AG08395 (cell line): ENCODE results near the gene PCDH9.

Experiments used
- DNase-seq: peaks from one replicate; pipeline ENCODE4 v3.0.0; 2012; ENCODE audit warnings: mixed read lengths, low spot score

The PCDH9 gene

DNA sequence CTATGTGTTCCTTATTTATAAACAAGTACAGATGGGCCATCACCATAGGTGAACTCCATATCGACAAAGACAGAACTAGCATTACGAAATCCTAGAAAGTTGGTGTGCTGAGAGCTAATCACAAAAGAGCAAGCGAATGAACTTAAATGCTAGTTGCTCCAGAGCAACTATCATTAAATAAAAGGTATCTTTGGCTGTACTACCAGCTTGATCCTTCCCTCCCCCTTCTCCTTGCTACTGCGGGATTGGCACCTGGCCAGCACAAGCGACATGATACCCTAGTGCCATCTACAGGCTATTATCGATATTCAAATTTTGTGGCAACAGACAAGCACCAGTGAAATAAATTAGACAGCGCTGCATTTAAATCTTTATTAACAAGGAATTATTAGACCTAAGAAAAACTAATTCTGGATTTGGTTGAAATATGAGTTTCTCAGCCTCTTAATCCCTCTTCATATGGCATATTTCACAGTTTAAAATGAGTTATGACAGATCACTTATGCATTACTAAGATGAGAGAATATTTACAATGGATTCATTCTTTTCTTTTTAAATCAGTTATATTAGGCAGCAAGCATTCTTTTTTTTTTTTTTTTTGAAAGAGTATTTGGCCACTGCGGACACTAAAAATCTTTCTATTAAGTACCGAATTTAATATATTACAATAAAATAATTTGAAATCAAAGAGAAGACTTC, 5.8 kb downstream of the PCDH9 start:
- DNase-seq: peak; percentile 62

DNA sequence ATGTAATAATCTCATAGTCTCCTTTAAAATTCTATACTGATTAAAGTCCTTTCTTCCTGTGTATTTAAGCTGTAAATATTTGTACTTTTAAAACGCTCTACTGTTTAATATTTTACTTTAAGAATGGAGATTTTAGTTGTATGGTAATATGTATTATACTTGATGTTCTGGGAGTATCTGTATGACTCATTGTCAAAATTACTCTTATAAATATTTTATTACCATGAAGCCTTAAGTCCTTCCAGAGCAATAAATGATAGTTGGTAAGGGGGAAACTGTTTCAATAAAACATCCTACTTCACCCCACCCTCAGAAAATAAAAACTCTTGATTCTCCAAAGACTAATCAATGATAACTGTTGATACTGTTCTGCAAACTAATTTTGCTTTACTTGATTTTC, 6.4 kb downstream of the PCDH9 start:
- no peak for DNase-seq

DNA sequence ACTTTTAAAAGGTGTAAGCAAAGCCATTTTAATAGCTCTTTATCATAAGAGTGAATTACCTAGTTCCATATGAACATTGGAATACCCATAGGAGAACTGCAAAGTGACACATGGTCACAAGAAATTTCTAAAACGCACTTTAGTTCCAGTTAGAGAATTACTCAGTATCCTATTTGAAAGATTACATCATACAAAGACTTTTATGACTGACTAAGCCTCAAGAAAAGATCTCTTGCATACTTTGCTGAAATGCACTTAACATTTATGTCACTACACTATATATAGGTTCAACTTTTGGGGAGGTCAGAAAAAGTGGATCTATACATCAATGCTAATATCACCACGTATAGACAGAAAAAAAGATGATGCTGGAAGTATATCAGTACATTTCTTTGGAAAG, 7.1 kb downstream of the PCDH9 start:
- no peak for DNase-seq

DNA sequence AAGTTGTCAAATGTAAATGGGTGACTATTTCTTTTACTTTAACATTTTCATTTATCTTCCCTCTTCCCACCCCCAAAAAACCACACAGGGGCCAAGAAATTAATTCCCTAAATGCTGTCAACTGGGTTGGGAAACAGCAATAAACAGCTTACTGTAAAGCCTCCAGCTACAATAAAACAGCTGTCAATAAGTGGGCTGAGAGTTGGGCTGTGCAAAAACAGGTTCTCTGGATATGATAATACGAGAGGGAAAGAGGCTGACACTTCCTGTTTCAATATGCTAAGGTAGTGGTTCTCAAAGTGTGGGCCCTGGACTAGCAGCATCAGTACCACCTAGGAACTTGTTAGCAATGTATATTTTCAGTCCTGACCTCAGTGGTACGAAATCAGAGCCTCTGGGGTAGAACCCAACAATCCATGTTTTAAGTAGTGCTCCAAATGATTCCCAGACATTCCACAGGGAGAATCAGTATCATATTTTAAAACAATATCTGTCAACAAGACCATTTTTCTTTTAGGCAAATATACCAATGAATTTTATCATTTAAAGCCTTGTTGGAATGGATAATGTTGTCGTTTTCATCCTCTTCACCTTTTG, 8.4 kb downstream of the PCDH9 start:
- DNase-seq: no peak

DNA sequence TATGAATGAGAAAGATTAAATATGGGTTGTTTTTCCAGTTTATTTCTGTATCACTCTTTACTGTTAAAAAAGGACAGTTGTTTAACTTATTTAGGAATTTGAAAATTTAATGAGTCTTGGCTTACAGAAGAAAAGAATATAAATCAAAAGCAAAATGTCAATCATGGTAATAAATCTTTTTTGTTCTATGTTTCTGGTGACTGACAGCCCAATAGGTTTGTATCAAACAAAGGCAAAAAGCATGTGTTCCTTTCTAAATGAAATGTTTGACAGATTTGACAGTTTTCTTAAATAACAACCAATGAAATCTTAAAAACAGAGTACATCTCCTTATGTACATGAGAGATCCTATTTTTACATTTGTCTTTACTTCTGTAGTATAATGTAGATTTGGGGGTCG, 11.0 kb downstream of the PCDH9 start:
- no peak for DNase-seq

DNA sequence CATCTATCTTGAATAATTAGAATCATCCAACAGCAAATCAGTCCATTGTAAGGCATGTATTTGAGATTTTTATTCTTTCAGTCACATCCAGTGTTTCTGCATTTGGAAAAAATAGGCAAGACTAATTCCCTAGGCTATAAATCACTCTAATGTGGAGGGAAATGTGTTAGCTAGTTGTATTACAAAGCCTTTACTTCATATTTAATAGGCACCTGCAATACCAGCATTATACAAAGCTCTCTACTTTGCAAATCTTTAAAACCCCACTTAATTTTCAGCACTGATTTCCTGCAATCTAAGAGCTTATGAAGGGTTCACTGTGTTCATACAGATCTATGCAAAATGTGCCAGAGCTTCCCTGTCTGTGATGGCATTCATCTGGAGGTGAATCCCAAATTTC, 12.3 kb downstream of the PCDH9 start:
- no peak for DNase-seq

DNA sequence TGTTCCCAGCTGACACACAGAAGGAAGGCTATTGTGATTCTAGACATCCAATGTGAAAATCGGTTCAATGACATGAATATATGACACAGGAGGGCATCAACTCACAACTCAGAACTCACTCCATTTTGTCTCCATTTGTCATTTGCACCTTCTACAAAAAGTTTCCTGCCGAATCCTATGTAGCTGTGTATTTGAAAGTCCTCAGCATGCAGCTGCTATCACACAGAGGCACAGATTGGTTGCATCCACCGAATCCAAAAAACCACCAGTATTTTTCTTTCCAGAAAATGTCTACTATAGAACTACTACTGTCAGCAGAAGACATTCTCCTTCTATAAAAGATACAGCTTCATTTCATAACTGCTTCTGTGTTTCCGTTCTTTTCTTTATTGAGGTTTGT, 13.3 kb downstream of the PCDH9 start:
- no peak for DNase-seq

DNA sequence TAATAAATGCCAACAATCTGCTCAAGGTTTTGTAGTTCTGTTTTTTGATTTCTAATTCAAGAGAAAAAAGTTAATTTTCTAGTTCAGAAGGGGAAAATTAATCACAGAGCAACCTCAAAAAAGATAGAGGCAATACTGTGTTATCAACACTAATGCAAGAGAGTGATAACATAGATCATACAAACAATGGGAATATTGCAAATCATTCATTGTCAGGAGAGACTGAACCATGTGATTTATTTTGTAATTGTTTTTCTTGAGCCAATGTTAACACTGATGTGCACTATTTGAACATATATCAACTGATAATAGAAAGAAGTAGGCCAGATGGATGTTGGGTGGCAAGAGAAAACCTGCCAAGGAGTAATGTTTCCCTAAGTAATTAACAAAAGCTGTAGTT, 19.9 kb downstream of the PCDH9 start:
- DNase-seq: no peak

DNA sequence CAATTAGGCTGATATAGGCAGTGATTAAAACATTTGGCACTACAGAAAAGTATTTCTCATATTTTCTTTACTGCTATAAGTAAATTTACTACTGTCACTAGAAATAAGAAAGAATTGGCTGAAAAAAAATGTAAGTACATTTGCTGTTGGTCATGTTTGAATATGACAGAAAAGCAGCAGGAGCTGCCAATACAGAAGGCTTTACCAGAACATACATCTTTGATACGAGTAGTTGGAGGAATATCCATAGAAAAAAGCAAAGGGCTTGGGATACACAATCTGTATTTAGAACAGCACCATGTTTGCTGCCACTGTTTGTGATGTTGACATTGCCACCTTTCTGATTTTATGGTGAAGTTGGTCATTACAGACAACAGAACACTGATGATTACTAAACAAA, 21.6 kb downstream of the PCDH9 start:
- DNase-seq: no peak

DNA sequence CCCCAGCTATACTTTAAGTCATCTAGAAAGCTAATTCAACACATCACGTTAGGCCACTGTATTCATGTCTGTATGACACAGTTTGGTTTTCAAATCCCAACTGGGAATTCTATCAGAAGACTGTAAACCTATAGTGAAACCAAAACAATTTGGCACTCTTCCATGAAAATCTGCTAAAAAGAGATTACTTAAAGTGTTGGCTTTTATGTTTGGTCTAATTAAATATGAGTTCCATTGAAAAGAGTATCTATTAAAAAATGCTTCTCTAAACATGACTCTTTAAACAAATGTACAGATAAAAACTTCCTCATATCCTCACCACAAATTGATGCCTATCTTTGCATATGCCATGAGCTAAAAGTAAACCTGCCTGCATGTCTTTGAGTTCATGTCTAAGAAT, 25.4 kb downstream of the PCDH9 start:
- no peak for DNase-seq

DNA sequence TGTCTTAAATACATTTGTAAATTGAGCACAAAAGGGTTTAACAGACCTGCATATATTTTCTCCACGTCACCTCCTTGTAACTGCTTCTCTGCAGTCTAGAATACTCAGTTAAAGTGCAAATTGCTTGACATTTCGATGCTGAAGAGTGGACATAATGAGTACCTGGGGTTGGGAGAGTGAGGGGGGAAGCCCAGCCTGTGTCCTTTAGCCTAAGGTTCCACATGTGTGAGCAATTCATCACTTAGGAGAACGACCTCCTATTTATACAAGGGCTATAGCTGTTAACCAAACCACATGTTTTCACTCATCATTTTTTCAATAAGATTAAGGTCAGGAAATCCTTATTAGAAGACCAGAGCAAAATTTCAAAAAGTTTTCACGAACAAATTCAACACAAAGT, 29.5 kb downstream of the PCDH9 start:
- DNase-seq: no peak

DNA sequence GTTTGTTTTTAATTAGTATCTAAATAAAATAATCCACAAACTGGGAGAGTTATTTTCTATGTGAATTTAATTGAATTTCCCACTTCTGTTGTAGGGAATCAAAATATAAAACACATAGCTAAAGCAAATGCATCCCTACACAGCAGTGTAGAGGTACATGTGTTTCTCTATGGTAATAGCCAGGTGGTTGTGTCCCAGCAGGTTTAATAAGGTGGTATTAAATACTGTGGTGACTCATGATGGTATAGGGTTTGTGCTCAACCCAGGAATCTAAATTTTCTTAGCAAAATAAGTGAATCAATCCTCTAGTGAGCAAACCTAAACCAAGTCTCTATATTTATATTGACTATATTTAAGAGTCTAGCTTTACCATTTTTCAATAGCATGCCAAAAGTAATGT, 30.0 kb downstream of the PCDH9 start:
- DNase-seq: no peak

DNA sequence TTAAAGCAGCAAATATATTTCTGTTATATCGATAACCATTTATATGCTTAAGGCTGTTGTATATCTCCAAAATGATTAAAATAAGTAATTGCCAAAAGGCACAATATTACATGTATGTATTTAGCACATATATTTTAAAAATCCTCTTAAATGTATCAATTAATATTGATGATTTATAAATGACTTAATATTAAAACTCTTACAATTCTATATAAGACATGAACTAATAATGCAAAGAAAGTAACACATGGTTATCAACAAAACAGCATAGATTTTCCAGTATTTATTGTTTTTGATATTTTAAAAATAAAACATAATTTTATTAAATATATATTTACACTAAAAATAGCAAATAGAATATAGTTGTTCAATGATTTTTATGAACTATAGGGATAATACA, 32.4 kb downstream of the PCDH9 start:
- DNase-seq: no peak

DNA sequence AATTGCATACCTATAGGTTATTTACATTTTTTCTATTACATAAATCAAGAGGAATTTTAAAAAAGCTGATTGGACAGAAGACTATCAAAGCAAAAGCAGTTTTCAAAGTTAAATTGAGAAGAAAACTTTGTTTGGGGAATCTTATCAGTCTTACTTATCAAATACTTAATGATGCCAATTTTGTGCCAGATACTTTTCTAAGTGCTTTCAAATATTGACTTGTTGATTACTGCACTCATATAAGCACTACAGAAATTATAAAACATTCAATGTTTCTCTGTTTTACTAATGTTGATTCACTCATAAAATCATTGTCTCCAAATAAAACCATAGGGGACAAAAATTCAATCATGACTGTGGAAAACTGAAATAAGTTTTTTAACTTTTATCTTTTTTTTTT, 36.2 kb downstream of the PCDH9 start:
- DNase-seq: no peak

DNA sequence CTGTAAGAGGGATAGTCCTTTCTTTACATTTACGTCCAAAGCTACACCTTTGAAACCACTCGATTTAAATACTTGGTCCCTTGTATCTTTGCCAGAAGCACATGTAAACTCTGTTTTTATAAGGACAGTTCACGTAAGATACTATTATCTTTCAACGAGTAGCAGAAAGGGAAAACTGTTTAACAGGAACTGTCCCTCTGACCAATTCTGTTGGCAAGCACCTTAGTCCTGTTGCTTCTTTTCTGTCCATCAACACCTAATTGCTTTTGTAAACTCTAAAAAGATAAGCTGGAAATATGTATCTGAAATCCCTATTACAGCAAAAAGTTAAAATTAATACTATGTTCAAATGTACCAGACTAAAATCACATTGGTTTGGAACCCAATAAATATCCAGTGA, 37.4 kb downstream of the PCDH9 start:
- no peak for DNase-seq

DNA sequence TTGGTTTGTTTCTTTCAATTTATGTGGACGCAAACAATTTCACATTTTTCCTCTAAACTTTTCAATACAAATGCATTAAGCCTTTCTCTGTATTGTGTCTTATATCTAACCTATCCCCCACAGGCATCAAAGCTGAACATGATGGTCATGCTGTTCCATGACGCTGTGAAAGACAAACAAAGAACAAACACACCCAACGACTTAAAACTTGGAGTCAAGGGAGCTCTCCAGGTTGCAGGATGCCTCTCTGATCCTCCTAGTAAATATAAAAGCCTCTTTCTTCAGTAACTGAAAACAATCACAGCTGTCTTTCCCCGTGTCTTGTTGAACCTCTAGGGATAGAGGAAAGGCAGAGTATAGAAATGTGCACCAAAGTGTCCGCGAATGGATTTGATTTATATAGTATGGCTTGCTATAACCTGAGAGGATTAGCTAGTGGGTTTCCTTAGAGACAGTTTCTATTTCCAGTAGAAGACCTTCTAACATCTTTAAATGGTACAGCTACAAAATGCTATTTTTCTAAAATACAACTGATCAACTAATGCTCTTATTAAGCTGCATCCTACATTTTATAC, 43.1 kb downstream of the PCDH9 start:
- DNase-seq: no peak

DNA sequence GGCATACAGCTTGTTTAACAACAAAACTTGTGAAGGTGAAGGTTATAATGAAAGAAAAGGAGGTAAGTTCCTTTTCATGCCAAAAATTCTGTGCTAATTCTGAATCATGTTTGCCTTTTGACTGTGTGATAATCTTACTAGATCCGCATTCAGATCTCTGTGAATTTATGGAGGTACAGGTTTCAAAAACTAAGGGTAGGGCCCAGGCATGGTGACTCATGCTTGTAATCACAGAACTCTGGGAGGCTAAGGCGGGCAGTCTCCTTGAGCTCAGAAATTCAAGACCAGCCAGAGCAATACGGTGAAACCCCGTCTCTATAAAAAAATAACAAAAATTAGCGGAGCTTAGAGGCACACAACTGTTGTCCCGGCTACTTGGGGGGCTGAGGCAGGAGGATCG, 45.9 kb downstream of the PCDH9 start:
- no peak for DNase-seq

DNA sequence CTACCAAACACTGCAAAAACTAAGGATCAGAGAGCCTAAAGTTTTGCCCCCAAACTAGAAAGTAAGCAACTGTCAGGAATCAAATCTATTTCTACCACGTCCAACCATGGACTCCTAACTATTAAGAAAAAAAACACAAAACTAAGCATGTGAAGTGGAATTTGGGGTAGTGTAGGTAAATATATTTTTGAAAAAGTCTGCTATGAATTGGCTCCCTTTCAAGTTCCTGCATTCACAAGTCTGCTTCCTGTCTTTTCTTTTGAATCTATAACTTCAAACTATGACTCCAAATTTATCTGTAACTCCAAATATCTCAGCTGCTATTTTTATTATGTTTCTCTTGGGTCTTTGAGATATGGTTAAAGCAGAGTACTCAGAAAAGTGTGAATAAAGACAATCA, 47.0 kb downstream of the PCDH9 start:
- DNase-seq: no peak

DNA sequence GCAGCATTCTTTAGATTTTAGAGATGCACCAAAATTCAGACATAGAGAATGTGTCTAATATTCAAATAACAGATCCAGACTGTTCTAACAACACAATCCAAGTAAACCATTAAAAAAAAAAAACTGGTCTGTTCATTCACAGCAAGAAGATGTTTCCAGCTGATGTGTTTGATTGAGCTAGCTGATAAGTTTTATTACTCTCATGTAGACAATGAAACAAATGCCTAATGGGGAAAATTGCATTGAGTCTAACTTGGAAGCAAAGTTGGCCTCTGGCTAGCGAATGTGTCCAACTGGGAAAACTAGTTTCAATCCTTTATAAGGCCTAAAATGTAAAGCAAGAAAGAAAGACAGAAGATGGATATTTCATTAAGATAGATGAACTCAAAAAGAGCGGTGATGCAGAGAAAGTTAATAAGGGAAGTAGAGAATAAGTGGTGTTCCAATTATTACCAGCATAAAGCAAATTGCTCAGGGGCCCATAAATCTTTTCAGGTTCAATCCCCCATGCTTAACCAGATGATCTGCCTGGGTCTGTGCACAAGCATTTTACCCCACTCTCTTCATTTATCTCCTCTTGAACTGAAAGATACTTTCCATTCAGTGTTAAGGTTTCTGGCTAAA, 54.2 kb downstream of the PCDH9 start:
- DNase-seq: no peak

DNA sequence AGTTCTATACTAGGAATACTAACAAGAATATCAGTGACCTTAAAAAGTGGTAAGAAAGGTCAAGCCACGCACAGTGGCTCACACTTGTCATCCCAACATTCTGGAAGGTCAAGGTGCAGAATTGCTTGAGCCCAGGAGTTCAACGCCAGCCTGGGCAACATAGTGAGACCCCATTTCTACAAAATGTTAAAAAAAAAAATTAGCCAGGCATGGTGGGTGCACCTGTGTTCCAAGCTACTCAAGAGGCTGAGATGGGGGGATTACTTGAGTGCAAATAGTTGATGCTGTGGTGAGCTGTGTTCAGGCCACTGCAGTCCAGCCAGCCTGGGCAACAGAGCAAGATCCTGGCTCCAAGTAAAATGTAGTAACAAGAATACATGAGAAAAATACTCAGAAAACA, 61.8 kb downstream of the PCDH9 start:
- DNase-seq: no peak

DNA sequence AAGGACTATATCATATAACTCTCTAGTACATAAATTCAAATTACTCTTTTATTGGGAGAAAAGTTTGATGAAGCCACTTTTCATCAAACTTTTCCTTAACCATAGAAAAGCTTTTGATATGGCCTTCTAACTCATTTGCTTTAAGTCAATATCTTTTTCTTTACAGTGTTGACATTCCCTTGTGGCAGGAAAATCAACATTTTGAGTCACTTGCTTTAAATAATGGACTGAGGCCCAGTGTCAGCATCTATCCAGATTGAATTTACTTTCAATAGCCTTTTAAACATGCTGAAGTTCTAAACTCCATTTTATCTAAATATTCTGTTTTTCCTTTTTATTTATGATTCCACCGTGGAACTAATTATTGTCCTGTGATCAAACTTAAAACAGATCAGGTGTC, 62.7 kb downstream of the PCDH9 start:
- no peak for DNase-seq

DNA sequence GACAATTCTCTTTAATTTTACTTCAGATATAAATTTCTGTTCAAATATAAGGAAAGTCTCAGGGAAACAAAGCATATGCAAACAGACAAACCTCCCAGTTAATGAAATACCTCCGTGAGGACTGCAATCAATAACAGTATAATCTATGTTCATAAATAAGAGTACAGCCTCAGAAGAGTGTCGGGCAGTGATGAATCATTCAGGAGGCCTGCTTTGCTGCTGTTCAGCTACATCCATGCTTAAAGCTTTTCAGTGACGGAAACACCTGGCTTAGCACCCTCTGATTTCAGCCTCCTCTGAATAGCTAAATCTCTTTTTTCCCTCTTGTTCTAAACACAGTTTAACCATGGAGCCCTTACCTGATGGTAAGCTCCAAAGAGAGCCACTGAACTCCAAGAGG, 69.0 kb downstream of the PCDH9 start:
- DNase-seq: no peak

DNA sequence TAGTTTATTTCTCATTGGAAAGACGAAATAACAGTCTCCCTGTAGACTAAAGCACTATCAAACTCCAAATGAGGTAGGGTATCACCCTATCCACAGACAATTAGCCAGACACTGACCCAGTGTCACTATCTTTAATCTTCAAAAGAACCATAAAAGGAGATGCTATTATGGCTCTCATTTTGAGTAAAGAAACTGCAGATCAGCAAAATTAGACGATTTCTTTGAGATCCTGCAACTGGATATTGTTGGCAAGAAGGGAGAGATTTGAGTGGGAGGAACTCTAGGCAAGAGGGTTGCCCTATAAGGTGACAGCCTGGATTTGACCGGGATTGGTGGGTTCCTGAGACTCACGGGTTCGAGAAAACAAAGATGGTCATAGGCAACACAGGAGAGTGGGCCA, 71.2 kb downstream of the PCDH9 start:
- no peak for DNase-seq

DNA sequence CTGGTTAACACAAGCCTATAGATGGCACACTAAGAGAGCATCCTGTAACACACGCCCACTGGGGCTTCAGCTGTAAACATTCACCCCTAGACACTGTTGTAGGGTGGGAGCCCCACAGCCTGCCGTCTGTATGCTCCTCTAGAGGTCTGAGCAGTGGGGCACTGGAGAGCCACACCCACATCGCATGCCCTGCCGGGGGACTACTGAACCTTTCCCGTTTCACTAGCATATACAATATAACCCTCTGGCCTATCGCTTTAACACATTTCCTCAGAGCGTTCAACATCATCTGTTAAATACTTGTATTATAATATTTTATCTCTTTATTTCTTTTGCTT, 73.4 kb downstream of the PCDH9 start:
- no peak for DNase-seq
